Muscle layer of duodenum (tissue), 2 donors: ENCODE measurements around the gene CUEDC1.

Experiments used
- H3K27ac ChIP-seq: one replicate; pipeline ENCODE4 v1.7.0; 2013; ENCODE audit warnings: mild to moderate bottlenecking, low read length
- H3K27me3 ChIP-seq: one replicate; pipeline ENCODE4 v1.7.0; 2013; ENCODE audit warnings: low read depth, mild to moderate bottlenecking, control low read depth, low read length
- H3K36me3 ChIP-seq, 2 donors: one replicate each; pipeline ENCODE4 v1.7.0; 2013; ENCODE audit warnings: low read length in 2 of 2, control low read depth in 1 of 2, mild to moderate bottlenecking in 1 of 2; ENCODE audit not compliant: insufficient read depth in 2 of 2, control insufficient read depth in 1 of 2
- H3K4me1 ChIP-seq, 2 donors: one replicate each; pipeline ENCODE4 v1.7.0; 2013; ENCODE audit warnings: low read length in 2 of 2, mild to moderate bottlenecking in 2 of 2, control low read depth in 1 of 2, moderate library complexity in 1 of 2; ENCODE audit not compliant: insufficient read depth in 2 of 2, control insufficient read depth in 1 of 2
- H3K4me3 ChIP-seq, 2 donors: one replicate each; pipeline ENCODE4 v1.7.0; 2013; ENCODE audit warnings: low read length in 2 of 2, low read depth in 1 of 2, mild to moderate bottlenecking in 1 of 2
- H3K9me3 ChIP-seq, 2 donors: one replicate each; pipeline ENCODE4 v1.7.0; 2013; ENCODE audit warnings: low read length in 2 of 2, control low read depth in 1 of 2, mild to moderate bottlenecking in 1 of 2; ENCODE audit not compliant: control insufficient read depth in 1 of 2
- donor health status: healthy.

Gene CUEDC1

DNA sequence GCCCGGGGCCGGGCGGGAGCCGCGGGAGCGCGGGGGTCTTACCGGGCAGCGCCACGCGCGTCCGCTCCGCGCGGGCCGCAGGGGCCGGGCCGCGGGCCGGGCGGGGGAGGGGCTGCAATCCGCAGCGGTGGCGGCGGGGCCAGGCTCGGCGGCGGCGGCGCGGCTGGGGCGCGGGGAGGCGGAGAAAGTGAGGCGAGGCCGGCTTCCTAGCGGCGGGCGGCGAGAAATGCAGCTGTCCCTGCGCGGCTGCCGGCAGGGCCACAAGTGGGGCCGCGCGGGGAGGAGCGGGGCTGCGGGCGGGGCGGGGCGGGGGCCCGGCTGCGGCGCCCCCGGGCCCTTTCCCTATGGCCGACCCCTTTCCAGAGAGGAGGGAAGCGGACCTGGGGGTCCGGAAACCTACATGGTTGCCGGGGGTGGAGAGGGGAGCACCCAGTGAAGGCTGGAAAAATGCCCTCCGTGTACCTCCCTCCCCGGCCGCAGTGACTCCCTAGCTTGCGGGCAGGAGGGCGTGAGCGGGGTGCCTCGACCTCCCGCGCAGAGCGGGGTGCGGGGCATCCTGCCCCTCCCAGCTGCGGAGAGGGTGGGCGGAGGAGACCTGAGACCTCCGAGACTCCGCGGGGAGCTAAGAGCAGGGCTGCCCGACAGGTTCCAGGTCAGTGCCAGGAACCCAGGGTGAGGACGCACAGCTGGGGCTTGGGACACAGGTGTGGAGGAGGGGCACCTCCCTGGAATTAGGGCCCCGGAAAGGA is at the start of gene CUEDC1:
CUEDC1 (minus strand) TSS at position 230 of the 749 bp plus-strand sequence. CDS start 69,848 bp downstream, outside the sequence.
- H3K27me3 ChIP-seq, result no peaks in the 10 kb centered on the region
- no peaks in the 10 kb centered on the region for H3K9me3 ChIP-seq
- H3K36me3 ChIP-seq, result no peaks in the 10 kb centered on the region
- H3K27ac ChIP-seq, result peak within 1 kb of the TSS; percentile 93
- peaks cover 20 to 44% of the 10 kb centered on the region in 2 donors for H3K4me1 ChIP-seq
- H3K4me3 ChIP-seq, result peak within 1 kb of the TSS; percentile 63 to 73

DNA sequence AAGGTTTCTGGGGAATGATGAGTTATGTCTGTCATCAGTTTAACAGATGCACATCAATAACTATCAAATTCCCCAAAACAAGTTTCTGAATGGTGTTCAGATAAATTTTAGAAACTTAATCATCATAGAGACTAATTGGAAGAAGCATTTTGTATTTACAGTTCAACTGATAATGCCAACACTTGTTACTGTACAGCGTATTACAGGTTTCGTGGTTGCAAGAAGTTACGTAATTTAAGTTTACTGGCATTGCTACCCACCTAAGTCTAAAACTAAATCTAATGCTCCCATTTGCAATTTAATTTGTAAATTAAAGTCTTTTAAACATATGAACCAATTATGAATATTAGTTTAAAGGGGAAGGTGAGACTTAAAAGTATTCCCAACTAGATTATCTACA is 48.8 kb upstream of the CUEDC1 start:
- H3K27ac ChIP-seq, result no peak overlapping the region
- H3K4me1 ChIP-seq, result peaks cover 18 to 43% of the 10 kb centered on the region in 2 donors
- H3K4me3 ChIP-seq, result no peak overlapping the region
- H3K27me3 ChIP-seq, result no peaks in the 10 kb centered on the region
- peaks cover 36 to 51% of the 10 kb centered on the region in 2 donors for H3K36me3 ChIP-seq
- H3K9me3 ChIP-seq, result no peaks in the 10 kb centered on the region

GRCh38 chr17:58002973-58003372 is 47.8 kb upstream of the CUEDC1 start:
- Histone ChIP-seq H3K27ac (no peak overlapping the region), H3K36me3 (peaks cover 36 to 52% of the 10 kb centered on the region in 2 donors), H3K4me3 (no peak overlapping the region), H3K27me3 (no peaks in the 10 kb centered on the region), H3K9me3 (no peaks in the 10 kb centered on the region), H3K4me1 (peaks cover 18 to 38% of the 10 kb centered on the region in 2 donors)

- no peaks in the 10 kb centered on the region for H3K9me3 ChIP-seq
- H3K36me3 ChIP-seq, result peaks cover 36 to 55% of the 10 kb centered on the region in 2 donors
- H3K27me3 ChIP-seq, result no peaks in the 10 kb centered on the region
- H3K4me3 ChIP-seq, result no peak overlapping the region
- H3K27ac ChIP-seq, result no peak overlapping the region
- H3K4me1 ChIP-seq, result peaks cover 18 to 34% of the 10 kb centered on the region in 2 donors
These were observed 47.1 kb upstream of the CUEDC1 start for GRCh38 chr17:58002154-58002948.

- peaks cover 18 to 34% of the 10 kb centered on the region in 2 donors for H3K4me1 ChIP-seq
- H3K27me3 ChIP-seq, result no peaks in the 10 kb centered on the region
- H3K27ac ChIP-seq, result no peak overlapping the region
- H3K9me3 ChIP-seq, result no peaks in the 10 kb centered on the region
- peaks cover 32 to 55% of the 10 kb centered on the region in 2 donors for H3K36me3 ChIP-seq
- no peak overlapping the region for H3K4me3 ChIP-seq
These were observed 46.4 kb upstream of the CUEDC1 start for GRCh38 chr17:58001461-58002124.

DNA sequence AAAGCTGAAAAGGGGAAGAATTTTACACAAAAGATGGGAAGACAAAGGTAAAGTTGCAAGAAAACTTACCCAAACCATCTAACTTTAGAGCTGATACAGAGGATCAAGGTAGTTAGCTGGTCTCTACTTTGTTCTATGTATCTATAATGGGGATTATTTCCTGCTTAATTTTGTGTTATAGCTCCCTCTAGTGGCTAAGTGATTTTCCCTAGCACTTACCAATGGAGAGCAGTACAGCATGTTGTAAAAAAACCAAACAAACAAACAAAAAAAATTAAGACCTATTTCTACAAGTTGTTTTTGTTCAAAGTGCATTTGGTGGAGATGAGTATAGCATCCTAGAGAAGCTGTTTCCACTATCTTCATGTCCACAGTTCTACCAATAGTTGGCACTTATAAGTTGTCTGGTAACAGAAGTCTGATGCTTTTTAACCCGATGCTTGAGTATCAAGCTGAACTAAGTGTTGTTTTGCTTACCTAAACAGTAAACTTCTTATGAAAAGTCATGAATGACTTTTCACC is 44.3 kb upstream of the CUEDC1 start:
- Histone ChIP-seq H3K36me3 (peaks cover 22 to 41% of the 10 kb centered on the region in 2 donors), H3K27me3 (no peaks in the 10 kb centered on the region), H3K4me3 (no peak overlapping the region), H3K27ac (no peak overlapping the region), H3K4me1 (peaks cover 11 to 27% of the 10 kb centered on the region in 2 donors), H3K9me3 (no peaks in the 10 kb centered on the region)

- Histone ChIP-seq H3K9me3 (no peaks in the 10 kb centered on the region), H3K4me3 (no peak overlapping the region), H3K4me1 (peaks cover 11 to 26% of the 10 kb centered on the region in 2 donors), H3K36me3 (peaks cover 17 to 36% of the 10 kb centered on the region in 2 donors), H3K27ac (no peak overlapping the region), H3K27me3 (no peaks in the 10 kb centered on the region)
These were observed 43.8 kb upstream of the CUEDC1 start for GRCh38 chr17:57999010-57999495.

DNA sequence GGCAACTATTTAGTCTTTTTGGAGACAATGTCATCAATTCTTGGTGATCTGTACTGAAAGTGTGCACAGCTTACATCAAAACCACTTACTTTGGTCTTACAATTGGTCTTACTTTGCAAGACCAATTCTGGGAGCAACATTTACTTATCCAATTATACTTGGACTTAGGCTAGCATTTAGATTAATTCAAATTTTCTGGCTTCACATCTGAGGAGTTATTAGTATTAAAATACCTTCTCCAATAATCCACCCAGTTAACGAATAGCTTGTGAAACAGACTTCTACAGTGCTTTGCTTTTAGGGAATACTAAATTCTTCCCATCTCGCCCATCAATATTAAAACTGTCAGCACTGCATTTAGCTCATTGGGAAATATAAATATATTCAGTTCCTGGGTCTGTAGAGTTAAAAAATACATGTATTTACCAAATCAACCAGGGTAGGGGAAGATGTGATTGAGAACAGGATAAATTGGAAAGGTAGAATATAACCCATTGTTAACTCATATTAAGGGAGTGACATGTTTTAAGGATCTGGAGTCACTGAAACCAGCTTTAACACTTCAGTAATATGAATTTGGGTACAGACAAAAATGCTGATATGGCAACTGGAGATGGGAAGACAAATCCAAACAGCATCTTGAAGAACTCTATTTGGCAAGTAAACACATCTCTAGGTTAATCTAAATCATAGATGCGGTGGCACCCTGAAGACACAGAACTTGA is 42.0 kb upstream of the CUEDC1 start:
- H3K27ac ChIP-seq, result no peak overlapping the region
- H3K36me3 ChIP-seq, result peaks cover 11 to 24% of the 10 kb centered on the region in 2 donors
- no peak overlapping the region for H3K4me3 ChIP-seq
- peaks cover 12 to 23% of the 10 kb centered on the region in 2 donors for H3K4me1 ChIP-seq
- H3K27me3 ChIP-seq, result no peaks in the 10 kb centered on the region
- no peaks in the 10 kb centered on the region for H3K9me3 ChIP-seq

DNA sequence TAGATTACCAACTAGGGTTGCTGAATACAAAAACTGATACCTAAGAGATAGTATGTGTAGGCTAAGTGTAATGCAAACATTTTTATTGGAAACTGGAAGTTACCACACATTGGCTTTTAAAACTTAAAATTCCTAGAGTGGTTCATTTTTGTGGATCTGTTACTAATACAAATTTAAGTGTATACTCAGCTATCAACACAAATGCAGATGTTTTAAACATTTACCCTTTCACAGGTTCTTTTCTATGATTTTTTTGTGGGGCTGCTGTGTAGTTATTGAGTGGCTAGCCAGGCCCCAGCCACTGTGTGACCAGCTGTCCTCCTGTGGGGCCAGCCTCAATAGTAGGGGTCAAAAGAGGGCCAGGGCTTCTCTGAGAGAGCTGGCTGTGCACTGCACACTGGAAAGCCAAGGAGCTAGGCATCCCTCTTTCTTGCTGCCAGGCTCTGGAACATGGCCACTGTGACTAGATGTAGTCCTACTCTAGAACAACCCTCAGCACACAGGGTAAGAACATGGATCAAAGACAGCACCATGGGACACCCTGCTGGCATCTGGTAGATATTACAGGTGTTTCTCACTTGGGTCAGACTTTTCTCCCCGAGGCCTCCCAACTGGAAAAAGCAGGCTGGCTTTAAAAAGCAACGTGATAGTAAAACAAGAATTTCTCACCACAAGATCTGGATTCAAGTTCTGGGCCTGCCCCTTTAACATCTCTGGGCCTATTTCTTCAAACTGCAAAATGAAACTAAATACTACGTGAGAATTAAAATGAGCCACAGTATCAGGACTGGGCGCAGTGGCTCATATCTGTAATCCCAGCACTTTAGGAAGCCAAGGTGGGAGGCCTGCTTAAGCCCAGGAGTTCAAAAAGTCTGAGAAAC is 40.1 kb upstream of the CUEDC1 start:
- Histone ChIP-seq H3K27me3 (no peaks in the 10 kb centered on the region), H3K4me3 (no peak overlapping the region), H3K27ac (peak overlapping the region; percentile 19), H3K36me3 (peaks cover 6 to 15% of the 10 kb centered on the region in 2 donors), H3K4me1 (peaks cover 12 to 23% of the 10 kb centered on the region in 2 donors), H3K9me3 (no peaks in the 10 kb centered on the region)

- H3K9me3 ChIP-seq, result no peaks in the 10 kb centered on the region
These were observed 39.2 kb upstream of the CUEDC1 start for GRCh38 chr17:57994436-57994835.

More at GRCh38 chr17:57994436-57994835, 39.2 kb upstream of the CUEDC1 start:
- Histone ChIP-seq H3K4me3 (no peak overlapping the region), H3K27me3 (no peaks in the 10 kb centered on the region), H3K4me1 (peaks cover 12 to 24% of the 10 kb centered on the region in 2 donors), H3K27ac (peak overlapping the region; percentile 30), H3K36me3 (peaks cover 1 to 7% of the 10 kb centered on the region in 2 donors)
